PC-3 (cell line): ENCODE data around the gene TEAD1.

Source experiments
- EZH2 ChIP-seq: fragments of 300-600 bp; sonication (generic); IDR thresholded peaks from one replicate; pipeline ENCODE4 v1.6.1; 2017; ENCODE audit warnings: antibody characterized with exemption, mild to moderate bottlenecking, low read length; ENCODE audit not compliant: unreplicated experiment
- EZH2phosphoT487 ChIP-seq: fragments of 300-600 bp; sonication (generic); IDR thresholded peaks from 2 replicates; pipeline ENCODE4 v1.6.1; 2018; ENCODE audit warnings: mild to moderate bottlenecking, antibody characterized with exemption, low read length, borderline replicate concordance
- TF ChIP-seq, protein P1 (sequence below): fragments of 300-600 bp; sonication (generic); conservative IDR thresholded peaks from 2 replicates; pipeline ENCODE4 v1.5.1; 2017; ENCODE audit warnings: antibody characterized with exemption, low read depth, mild to moderate bottlenecking, low read length

DNA sequence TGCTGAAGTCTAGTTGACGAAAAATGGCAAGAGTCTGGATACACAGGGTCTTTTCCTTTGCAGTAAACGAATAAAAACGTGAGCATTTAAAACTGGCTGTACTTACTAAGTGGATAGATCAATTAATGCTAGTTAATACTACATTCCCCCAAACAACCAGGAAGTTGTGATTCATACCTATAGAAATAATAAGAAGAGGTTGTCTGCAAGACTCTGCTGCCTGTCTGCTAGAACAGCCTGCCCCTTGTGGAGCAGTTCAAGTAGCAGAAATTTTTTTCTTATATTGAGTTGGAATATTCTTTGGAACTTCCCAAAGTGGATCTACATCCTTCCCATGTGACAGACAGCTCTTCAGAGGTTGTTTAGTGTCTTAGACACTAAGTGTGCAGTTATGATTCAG is 86.8 kb downstream of the TEAD1 start:
- TF ChIP-seq, protein P1, sequence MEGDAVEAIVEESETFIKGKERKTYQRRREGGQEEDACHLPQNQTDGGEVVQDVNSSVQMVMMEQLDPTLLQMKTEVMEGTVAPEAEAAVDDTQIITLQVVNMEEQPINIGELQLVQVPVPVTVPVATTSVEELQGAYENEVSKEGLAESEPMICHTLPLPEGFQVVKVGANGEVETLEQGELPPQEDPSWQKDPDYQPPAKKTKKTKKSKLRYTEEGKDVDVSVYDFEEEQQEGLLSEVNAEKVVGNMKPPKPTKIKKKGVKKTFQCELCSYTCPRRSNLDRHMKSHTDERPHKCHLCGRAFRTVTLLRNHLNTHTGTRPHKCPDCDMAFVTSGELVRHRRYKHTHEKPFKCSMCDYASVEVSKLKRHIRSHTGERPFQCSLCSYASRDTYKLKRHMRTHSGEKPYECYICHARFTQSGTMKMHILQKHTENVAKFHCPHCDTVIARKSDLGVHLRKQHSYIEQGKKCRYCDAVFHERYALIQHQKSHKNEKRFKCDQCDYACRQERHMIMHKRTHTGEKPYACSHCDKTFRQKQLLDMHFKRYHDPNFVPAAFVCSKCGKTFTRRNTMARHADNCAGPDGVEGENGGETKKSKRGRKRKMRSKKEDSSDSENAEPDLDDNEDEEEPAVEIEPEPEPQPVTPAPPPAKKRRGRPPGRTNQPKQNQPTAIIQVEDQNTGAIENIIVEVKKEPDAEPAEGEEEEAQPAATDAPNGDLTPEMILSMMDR: peak; percentile 62
- no peak for TF ChIP-seq EZH2
- TF ChIP-seq EZH2phosphoT487: no peak
